GM19328 (cell line): ENCODE data around the gene RIC3.

ENCODE experiments used
- ATAC-seq: cut with Tn5 transposase; IDR thresholded peaks from one replicate; pipeline ENCODE4 v1.9.1; 2021; ENCODE audit warnings: mild to moderate bottlenecking, moderate library complexity; ENCODE audit not compliant: unreplicated experiment

The RIC3 gene

GRCh38 chr11:8106679-8107078 is 62.1 kb downstream of the RIC3 start:
- ATAC-seq = no peak

- no peak for ATAC-seq
Observed at GRCh38 chr11:8105666-8106065, 63.2 kb downstream of the RIC3 start.

GRCh38 chr11:8105133-8105532 is 63.7 kb downstream of the RIC3 start:
- ATAC-seq = no peak

GRCh38 chr11:8103909-8104308 is 64.9 kb downstream of the RIC3 start:
- ATAC-seq = no peak

DNA sequence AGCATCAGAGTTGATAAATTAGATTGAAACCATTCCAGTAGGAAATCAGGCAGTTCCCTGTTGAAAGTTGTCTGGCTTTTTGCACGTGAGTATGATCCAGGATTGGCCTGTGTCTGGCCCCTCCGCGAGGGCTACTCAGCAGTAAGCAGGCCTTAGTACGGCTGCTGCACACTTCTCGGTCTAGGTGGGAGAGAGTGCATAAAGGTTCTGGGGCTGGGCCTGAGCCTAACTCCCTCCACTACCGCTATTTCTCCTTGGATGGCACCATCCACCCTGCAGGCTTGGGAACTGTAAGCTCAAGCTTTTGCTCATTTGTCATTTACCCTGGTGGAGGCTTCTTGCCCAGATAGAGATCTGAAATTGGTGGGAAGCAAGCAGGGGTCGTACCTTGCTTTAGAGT is 65.9 kb downstream of the RIC3 start:
- ATAC-seq = no peak

DNA sequence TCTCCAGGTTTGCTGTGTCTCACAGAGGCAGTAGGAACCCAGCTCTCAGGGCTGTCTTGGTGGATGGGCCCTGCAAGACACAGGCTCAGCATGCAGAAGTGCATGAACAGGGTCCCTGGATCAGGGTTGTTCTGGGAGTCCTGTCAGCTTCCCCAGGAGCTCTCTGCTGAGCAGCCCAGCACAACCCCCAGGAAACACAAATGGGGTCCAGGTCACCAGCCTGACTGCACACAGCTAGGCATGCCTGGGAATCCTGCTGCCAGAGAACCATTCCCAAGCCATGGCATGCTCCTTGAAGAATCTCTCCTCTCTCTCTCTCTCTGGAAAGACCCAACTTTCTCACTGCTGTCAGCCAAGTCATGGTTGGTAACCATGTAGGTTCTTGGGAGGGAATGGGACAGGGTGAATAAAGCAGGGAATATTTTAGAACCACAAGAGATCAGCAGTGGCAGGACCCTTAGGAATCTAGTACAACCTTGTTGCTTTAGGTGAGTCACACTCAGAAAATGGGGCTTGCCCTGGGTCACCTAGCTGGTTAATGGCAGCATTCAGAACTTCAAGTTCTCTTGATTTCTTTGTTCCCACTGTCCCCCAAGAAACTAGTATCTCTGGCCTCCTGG is 66.4 kb downstream of the RIC3 start:
- ATAC-seq = no peak

- ATAC-seq = no peak
Observed at GRCh38 chr11:8101421-8101820, 67.4 kb downstream of the RIC3 start.

DNA sequence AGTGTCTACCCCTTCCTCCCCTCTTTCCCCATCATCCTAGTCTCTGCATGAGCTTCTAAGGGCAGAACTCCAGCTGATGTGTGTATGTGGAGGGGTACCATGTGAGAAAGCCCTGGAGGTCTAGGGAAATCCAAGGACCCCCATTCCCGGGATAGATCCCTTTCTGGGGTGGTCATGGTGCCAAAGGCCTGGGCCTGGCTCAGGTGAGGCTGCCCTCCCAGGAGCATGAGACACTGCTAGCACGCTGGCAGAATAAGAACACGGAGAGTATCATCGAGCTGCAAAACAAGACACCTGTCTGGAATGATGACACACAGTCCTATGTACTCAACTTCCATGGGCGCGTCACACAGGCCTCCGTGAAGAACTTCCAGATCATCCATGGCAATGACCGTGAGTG is 68.2 kb downstream of the RIC3 start:
- no peak for ATAC-seq

- no peak for ATAC-seq
Observed at GRCh38 chr11:8100158-8100557, 68.7 kb downstream of the RIC3 start.

DNA sequence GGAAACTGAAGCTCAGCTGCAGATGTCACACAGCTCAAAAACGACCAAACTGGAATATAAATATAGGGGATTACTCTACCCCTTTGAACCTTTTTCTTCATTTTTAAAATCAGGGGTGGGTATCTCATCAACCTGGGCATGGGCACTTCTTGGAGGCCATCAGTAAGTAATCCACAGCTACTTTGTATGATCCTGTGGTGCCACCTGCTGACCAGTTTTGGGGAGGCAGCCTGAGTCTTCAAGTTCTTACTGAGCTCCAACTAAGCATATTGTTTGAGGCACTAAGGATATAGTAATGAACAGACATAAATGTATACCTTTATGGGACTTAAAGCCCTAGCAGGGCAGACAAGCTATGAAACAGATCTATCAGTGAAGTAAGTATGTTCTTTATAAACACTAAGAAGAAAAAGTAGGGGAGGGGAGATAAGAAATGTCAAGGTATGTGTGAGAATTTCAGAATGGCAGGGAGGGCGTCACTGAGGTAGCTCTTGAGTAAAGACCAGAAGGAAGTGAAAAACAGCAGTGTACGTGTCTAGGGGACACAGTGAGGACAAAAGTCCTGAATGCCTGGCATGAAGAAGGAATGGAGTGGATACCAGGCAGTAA is 69.4 kb downstream of the RIC3 start:
- peak; percentile 51 for ATAC-seq

- ATAC-seq = no peak
Observed at GRCh38 chr11:8098879-8099278, 69.9 kb downstream of the RIC3 start.

DNA sequence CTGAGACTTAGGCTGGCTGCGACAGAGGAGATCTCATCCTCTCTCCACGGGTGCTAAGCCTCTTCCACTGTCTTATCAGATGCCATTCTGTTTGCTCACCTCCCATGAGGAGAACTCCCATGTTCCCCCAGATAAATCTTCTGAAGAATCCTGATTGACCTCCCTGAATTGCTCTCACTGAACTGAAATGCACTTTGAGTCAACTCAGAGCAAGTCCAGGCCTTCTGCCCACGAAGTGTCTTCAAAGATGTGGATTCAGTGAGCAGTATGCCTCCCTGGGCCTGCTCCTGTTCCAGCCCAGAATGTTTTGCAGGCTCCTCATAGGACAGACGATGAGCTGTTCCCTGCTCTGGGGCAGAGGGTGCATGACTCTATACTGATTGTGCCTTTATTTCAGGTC is 70.5 kb downstream of the RIC3 start:
- no peak for ATAC-seq

DNA sequence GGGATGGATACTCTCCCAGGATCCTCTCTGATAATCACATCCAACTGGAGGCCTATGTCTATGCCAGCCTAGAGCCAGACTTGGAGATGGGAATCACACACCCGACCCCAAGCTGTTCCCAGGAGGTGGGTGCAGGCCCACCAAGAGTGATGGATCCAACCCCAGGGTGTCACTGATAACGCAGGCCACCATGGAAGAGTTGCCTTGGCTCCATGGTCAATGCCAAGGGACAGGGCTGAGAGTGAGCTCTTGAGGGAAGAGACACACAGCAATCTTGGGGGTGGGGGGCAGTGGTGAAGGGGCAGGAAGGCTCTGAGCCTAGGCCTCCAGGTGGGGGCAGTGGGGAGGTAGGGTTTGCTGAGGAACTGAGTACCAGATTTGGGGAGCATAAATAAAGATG is 70.9 kb downstream of the RIC3 start:
- no peak for ATAC-seq

GRCh38 chr11:8097468-8097867 is 71.4 kb downstream of the RIC3 start:
- no peak for ATAC-seq

DNA sequence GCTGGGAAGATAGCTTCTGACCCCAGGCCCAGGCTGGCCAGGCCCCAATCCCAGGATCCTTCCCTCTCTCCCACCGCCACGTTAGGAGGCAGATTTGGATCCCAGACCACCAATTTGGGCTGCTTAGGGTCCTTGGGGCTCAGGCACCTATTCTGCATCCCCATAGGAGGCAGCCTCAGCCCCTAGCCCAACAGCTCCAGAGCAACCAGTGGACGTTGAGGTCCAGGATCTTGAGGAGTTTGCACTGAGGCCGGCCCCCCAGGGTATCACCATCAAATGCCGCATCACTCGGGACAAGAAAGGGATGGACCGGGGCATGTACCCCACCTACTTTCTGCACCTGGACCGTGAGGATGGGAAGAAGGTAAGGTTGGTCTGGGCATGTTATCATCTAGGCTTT is 71.8 kb downstream of the RIC3 start:
- ATAC-seq = no peak

DNA sequence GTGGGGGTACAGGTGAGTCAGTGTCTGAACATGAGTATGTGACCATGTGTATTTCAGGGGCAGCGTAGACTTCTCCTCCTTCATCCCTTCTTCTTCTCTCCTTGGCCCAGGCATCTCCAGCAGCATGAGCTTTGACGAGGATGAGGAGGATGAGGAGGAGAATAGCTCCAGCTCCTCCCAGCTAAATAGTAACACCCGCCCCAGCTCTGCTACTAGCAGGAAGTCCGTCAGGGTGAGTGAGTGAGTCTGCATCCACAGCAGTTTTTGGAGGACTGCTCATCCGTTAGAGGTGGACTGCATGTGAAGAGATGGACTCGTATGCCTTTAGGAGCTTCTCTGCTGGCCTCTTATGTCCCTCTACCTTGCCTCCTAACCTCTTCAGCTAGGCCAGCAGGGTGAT is 72.2 kb downstream of the RIC3 start:
- ATAC-seq = no peak

- ATAC-seq = no peak
Observed at GRCh38 chr11:8095806-8096522, 72.9 kb downstream of the RIC3 start.

GRCh38 chr11:8095371-8095770 is 73.5 kb downstream of the RIC3 start:
- no peak for ATAC-seq

DNA sequence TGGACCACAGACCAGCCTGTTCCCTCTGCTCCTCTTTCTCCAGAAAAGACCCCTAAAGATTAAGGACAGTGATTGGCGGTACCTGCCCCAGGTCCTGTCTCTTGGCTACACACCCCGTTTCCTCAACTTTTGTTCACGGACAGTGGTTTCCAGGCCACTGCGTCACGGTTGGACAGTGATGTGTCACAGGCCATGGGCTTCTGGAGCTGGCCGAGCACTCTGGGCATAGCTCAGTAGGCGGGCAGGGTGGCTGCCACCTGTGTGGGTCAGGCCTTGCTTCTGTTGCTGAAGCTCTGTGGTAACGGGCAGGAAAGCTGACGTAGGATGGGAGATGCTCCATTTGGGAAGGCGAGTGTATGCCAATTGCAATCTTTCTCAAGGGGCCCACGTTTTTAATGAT is 74.2 kb downstream of the RIC3 start:
- ATAC-seq = no peak

GRCh38 chr11:8093931-8094575 is 74.8 kb downstream of the RIC3 start:
- no peak for ATAC-seq

GRCh38 chr11:8092587-8093424 is 76.0 kb downstream of the RIC3 start:
- ATAC-seq = peak; percentile 66
